GM23338 (cell line): ENCODE results near the gene PTGER2. TPM values are rescaled to one million over a fixed set of nuclear protein-coding genes. Genes with fewer than 3 reads are reported as not detected.

Experiments
- ATAC-seq: fragments of 200-7000 bp; cut with Tn5 transposase; 3 replicates; pipeline ENCODE4 v1.9.1; 2020
- DNase-seq: peaks from one replicate; pipeline ENCODE4 v3.0.0-alpha.2; 2015; ENCODE audit warnings: low spot score
- H2AFZ ChIP-seq: fragments of 200-600 bp; sonication (generic); 2 replicates; pipeline ENCODE4 v1.8.0; 2016; ENCODE audit warnings: antibody characterized with exemption, mild to moderate bottlenecking, moderate library complexity
- H3F3A ChIP-seq: fragments of 200-600 bp; sonication (generic); replicated peaks from 2 replicates; pipeline ENCODE4 v1.8.0; 2017; ENCODE audit warnings: antibody characterized with exemption, mixed run types, low read depth
- H3K27ac ChIP-seq: fragments of 200-600 bp; sonication (generic); 2 replicates; pipeline ENCODE4 v1.6.1; 2016; ENCODE audit warnings: low read depth
- H3K27me3 ChIP-seq: fragments of 200-600 bp; sonication (generic); 2 replicates; pipeline ENCODE4 v1.8.0; 2016; ENCODE audit warnings: mild to moderate bottlenecking, mixed run types, moderate library complexity; ENCODE audit not compliant: insufficient read depth
- H3K36me3 ChIP-seq: fragments of 200-600 bp; sonication (generic); 2 replicates; pipeline ENCODE4 v1.8.0; 2016; ENCODE audit warnings: mild to moderate bottlenecking; ENCODE audit not compliant: insufficient read depth
- H3K4me1 ChIP-seq: fragments of 200-600 bp; sonication (generic); 2 replicates; pipeline ENCODE4 v1.8.0; 2016; ENCODE audit warnings: mild to moderate bottlenecking, moderate library complexity; ENCODE audit not compliant: insufficient read depth
- H3K4me2 ChIP-seq: fragments of 200-600 bp; sonication (generic); 2 replicates; pipeline ENCODE4 v1.7.1; 2017; ENCODE audit warnings: mixed run types
- H3K4me3 ChIP-seq: fragments of 200-600 bp; sonication (generic); 2 replicates; pipeline ENCODE4 v1.6.1; 2016; ENCODE audit warnings: mixed run types
- H3K79me2 ChIP-seq: fragments of 200-600 bp; sonication (generic); replicated peaks from 2 replicates; pipeline ENCODE4 v1.8.0; 2017; ENCODE audit warnings: mild to moderate bottlenecking; ENCODE audit not compliant: insufficient read depth
- H3K9me2 ChIP-seq: fragments of 200-600 bp; sonication (generic); 2 replicates; pipeline ENCODE4 v1.8.0; 2017; ENCODE audit not compliant: insufficient read depth
- H4K20me1 ChIP-seq: fragments of 200-600 bp; sonication (generic); replicated peaks from 2 replicates; pipeline ENCODE4 v1.8.0; 2017; ENCODE audit warnings: mild to moderate bottlenecking; ENCODE audit not compliant: insufficient read depth
- H3K27ac Mint-ChIP-seq: 2 replicates; pipeline ENCODE4 v1.8.0; 2020; ENCODE audit warnings: inconsistent platforms, mild to moderate bottlenecking, moderate library complexity, mixed read lengths
- H3K27me3 Mint-ChIP-seq: 3 replicates; pipeline ENCODE4 v1.8.0; 2022; ENCODE audit warnings: low read depth, mild to moderate bottlenecking, moderate library complexity, mixed read lengths, inconsistent platforms; ENCODE audit not compliant: insufficient read depth, poor library complexity
- H3K36me3 Mint-ChIP-seq: 3 replicates; pipeline ENCODE4 v1.8.0; 2021; ENCODE audit warnings: low read depth, mild to moderate bottlenecking, inconsistent platforms, moderate library complexity, mixed read lengths
- H3K4me1 Mint-ChIP-seq: 3 replicates; pipeline ENCODE4 v1.8.0; 2020; ENCODE audit warnings: mild to moderate bottlenecking, inconsistent platforms, mixed read lengths
- H3K4me3 Mint-ChIP-seq: 3 replicates; pipeline ENCODE4 v1.8.0; 2021; ENCODE audit warnings: moderate library complexity, mild to moderate bottlenecking, inconsistent platforms, mixed read lengths
- H3K9me3 Mint-ChIP-seq: 3 replicates; pipeline ENCODE4 v1.8.0; 2020; ENCODE audit warnings: moderate library complexity, mild to moderate bottlenecking, inconsistent platforms, mixed read lengths
- CREB1 ChIP-seq: fragments of 250-450 bp; sonication (Bioruptor Pico); IDR thresholded peaks from 2 replicates; pipeline ENCODE4 v1.5.0; 2020; ENCODE audit warnings: low read depth, mild to moderate bottlenecking, moderate library complexity
- EZH2 ChIP-seq: fragments of 200-600 bp; sonication (generic); IDR thresholded peaks from one replicate; pipeline ENCODE4 v1.8.0; 2017; ENCODE audit warnings: antibody characterized with exemption, mild to moderate bottlenecking, low read depth; ENCODE audit not compliant: unreplicated experiment
- EZH2phosphoT487 ChIP-seq: fragments of 200-600 bp; sonication (generic); IDR thresholded peaks from one replicate; pipeline ENCODE4 v1.8.1; 2018; ENCODE audit warnings: antibody characterized with exemption; ENCODE audit not compliant: unreplicated experiment
- JUNB ChIP-seq: IDR thresholded peaks from one replicate; pipeline ENCODE4 v1.6.1; 2016; ENCODE audit warnings: antibody characterized with exemption; ENCODE audit not compliant: unreplicated experiment
- NANOG ChIP-seq: IDR thresholded peaks from 2 replicates; pipeline ENCODE4 v1.6.1; 2016; ENCODE audit warnings: antibody characterized with exemption, borderline replicate concordance
- POLR2AphosphoS5 ChIP-seq: IDR thresholded peaks from 2 replicates; pipeline ENCODE4 v1.6.1; 2016; ENCODE audit warnings: antibody characterized with exemption, low read depth
- REST ChIP-seq: IDR thresholded peaks from one replicate; pipeline ENCODE4 v1.6.1; 2018; ENCODE audit warnings: antibody characterized with exemption; ENCODE audit not compliant: unreplicated experiment
- STAT1 ChIP-seq: IDR thresholded peaks from one replicate; pipeline ENCODE4 v1.6.1; 2016; ENCODE audit warnings: antibody characterized with exemption; ENCODE audit not compliant: unreplicated experiment
- ZNF114 ChIP-seq: fragments of 250-450 bp; sonication (Bioruptor Pico); IDR thresholded peaks from 2 replicates; pipeline ENCODE4 v1.5.0; 2020; ENCODE audit warnings: mild to moderate bottlenecking, moderate library complexity
- ZNF331 ChIP-seq: fragments of 250-450 bp; sonication (Bioruptor Pico); IDR thresholded peaks from 2 replicates; pipeline ENCODE4 v1.5.0; 2020; ENCODE audit warnings: low read depth, mild to moderate bottlenecking, moderate library complexity
- polyA plus RNA-seq: library from polyadenylated mRNA; unstranded; fragments of >200 nt; fragmentation: Nextera tagmentation; extraction: Ambion mirVana; gene quantifications from 2 replicates; pipeline ENCODE4 v1.2.1, GENCODE V29; 2016
- total RNA-seq: library from RNA; depleted of rRNA; stranded (reverse); fragments of >200 nt; shearing (Covaris generic); gene quantifications from 2 replicates; pipeline ENCODE4 v1.2.3, GENCODE V29; 2014
- TF ChIP-seq, protein P1 (sequence below), 2 experiments: fragments of 200-600 bp in 1 of 2; sonication (generic) in 1 of 2; conservative IDR thresholded peaks; 2 replicates each; pipeline versions ENCODE4 v1.5.1 to v1.6.1; 2016 to 2017; ENCODE audit warnings: antibody characterized with exemption in 2 of 2, low read depth in 2 of 2, mild to moderate bottlenecking in 2 of 2, moderate library complexity in 1 of 2
- TF ChIP-seq, protein P2 (sequence below): IDR thresholded peaks from 2 replicates; pipeline ENCODE4 v1.6.1; 2016; ENCODE audit warnings: antibody characterized with exemption
- TF ChIP-seq, protein P3 (sequence below): fragments of 250-450 bp; sonication (Bioruptor Pico); IDR thresholded peaks from 2 replicates; pipeline ENCODE4 v1.5.0; 2020; ENCODE audit warnings: mild to moderate bottlenecking, moderate library complexity

PTGER2 gene
- total and polyA plus RNA-seq, 2 experiments from 2014 or later: 1.3 TPM

DNA sequence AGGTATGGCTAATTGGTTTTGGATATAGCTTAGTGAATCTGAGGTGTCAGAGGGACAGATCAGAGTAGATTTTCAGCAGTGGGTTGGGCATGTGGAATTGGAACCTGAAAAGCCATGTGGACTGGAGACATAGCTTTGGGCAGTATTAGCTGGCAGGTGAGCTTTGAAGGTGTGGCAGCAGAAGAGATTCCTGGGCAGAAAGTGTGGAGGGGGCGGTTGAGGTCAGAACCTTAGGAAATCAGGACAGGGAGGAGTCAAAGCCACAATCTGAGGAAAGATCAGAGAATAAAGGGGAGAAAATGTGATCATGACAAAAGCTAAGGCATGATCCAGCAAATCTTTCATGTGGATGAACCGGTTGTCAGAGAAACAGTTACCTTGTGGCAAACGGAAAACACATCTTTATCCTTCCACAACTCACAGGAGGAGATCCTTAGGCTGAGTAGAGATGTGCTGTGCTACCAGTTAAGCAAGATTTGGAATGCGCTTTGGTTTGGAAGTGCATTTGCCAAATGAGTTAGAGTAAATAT lies 56.4 kb downstream of the PTGER2 start:
- peak overlapping the region; percentile 53; the same call in 1 of the 2 replicates for H2AFZ ChIP-seq
- peaks cover 6% of the 10 kb centered on the region; the same call in 1 of the 2 replicates for H3K4me1 ChIP-seq
- H3K4me3 ChIP-seq: no peak overlapping the region
- H4K20me1 ChIP-seq: no peaks in the 10 kb centered on the region; the same call in 1 of the 2 replicates
- no peaks in the 10 kb centered on the region for H3K79me2 ChIP-seq
- DNase-seq: no peak
- H3K36me3 Mint-ChIP-seq: no peaks in the 10 kb centered on the region
- peaks cover 21% of the 10 kb centered on the region for H3K9me2 ChIP-seq
- H3F3A ChIP-seq: no peaks in the 10 kb centered on the region
- no peaks in the 10 kb centered on the region for H3K27me3 Mint-ChIP-seq
- ATAC-seq: no peak
- H3K4me2 ChIP-seq: no peak overlapping the region
- H3K9me3 Mint-ChIP-seq: peaks cover 5% of the 10 kb centered on the region; the same call in 1 of the 3 replicates
- H3K4me3 Mint-ChIP-seq: no peak overlapping the region
- H3K27ac Mint-ChIP-seq: no peak overlapping the region
- TF ChIP-seq ZNF331 (CRISPR knock-in tag): no peak
- no peak for TF ChIP-seq EZH2
- TF ChIP-seq CREB1 (CRISPR knock-in tag): no peak
- TF ChIP-seq, protein P1, sequence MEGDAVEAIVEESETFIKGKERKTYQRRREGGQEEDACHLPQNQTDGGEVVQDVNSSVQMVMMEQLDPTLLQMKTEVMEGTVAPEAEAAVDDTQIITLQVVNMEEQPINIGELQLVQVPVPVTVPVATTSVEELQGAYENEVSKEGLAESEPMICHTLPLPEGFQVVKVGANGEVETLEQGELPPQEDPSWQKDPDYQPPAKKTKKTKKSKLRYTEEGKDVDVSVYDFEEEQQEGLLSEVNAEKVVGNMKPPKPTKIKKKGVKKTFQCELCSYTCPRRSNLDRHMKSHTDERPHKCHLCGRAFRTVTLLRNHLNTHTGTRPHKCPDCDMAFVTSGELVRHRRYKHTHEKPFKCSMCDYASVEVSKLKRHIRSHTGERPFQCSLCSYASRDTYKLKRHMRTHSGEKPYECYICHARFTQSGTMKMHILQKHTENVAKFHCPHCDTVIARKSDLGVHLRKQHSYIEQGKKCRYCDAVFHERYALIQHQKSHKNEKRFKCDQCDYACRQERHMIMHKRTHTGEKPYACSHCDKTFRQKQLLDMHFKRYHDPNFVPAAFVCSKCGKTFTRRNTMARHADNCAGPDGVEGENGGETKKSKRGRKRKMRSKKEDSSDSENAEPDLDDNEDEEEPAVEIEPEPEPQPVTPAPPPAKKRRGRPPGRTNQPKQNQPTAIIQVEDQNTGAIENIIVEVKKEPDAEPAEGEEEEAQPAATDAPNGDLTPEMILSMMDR (conservative IDR thresholded peaks at IDR 0.05; ENCODE audit: low read depth in 2 of 2): no peak
- TF ChIP-seq, protein P2, sequence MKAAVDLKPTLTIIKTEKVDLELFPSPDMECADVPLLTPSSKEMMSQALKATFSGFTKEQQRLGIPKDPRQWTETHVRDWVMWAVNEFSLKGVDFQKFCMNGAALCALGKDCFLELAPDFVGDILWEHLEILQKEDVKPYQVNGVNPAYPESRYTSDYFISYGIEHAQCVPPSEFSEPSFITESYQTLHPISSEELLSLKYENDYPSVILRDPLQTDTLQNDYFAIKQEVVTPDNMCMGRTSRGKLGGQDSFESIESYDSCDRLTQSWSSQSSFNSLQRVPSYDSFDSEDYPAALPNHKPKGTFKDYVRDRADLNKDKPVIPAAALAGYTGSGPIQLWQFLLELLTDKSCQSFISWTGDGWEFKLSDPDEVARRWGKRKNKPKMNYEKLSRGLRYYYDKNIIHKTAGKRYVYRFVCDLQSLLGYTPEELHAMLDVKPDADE: no peak
- TF ChIP-seq STAT1: no peak
- no peak for TF ChIP-seq ZNF114 (CRISPR knock-in tag)
- TF ChIP-seq, protein P3, sequence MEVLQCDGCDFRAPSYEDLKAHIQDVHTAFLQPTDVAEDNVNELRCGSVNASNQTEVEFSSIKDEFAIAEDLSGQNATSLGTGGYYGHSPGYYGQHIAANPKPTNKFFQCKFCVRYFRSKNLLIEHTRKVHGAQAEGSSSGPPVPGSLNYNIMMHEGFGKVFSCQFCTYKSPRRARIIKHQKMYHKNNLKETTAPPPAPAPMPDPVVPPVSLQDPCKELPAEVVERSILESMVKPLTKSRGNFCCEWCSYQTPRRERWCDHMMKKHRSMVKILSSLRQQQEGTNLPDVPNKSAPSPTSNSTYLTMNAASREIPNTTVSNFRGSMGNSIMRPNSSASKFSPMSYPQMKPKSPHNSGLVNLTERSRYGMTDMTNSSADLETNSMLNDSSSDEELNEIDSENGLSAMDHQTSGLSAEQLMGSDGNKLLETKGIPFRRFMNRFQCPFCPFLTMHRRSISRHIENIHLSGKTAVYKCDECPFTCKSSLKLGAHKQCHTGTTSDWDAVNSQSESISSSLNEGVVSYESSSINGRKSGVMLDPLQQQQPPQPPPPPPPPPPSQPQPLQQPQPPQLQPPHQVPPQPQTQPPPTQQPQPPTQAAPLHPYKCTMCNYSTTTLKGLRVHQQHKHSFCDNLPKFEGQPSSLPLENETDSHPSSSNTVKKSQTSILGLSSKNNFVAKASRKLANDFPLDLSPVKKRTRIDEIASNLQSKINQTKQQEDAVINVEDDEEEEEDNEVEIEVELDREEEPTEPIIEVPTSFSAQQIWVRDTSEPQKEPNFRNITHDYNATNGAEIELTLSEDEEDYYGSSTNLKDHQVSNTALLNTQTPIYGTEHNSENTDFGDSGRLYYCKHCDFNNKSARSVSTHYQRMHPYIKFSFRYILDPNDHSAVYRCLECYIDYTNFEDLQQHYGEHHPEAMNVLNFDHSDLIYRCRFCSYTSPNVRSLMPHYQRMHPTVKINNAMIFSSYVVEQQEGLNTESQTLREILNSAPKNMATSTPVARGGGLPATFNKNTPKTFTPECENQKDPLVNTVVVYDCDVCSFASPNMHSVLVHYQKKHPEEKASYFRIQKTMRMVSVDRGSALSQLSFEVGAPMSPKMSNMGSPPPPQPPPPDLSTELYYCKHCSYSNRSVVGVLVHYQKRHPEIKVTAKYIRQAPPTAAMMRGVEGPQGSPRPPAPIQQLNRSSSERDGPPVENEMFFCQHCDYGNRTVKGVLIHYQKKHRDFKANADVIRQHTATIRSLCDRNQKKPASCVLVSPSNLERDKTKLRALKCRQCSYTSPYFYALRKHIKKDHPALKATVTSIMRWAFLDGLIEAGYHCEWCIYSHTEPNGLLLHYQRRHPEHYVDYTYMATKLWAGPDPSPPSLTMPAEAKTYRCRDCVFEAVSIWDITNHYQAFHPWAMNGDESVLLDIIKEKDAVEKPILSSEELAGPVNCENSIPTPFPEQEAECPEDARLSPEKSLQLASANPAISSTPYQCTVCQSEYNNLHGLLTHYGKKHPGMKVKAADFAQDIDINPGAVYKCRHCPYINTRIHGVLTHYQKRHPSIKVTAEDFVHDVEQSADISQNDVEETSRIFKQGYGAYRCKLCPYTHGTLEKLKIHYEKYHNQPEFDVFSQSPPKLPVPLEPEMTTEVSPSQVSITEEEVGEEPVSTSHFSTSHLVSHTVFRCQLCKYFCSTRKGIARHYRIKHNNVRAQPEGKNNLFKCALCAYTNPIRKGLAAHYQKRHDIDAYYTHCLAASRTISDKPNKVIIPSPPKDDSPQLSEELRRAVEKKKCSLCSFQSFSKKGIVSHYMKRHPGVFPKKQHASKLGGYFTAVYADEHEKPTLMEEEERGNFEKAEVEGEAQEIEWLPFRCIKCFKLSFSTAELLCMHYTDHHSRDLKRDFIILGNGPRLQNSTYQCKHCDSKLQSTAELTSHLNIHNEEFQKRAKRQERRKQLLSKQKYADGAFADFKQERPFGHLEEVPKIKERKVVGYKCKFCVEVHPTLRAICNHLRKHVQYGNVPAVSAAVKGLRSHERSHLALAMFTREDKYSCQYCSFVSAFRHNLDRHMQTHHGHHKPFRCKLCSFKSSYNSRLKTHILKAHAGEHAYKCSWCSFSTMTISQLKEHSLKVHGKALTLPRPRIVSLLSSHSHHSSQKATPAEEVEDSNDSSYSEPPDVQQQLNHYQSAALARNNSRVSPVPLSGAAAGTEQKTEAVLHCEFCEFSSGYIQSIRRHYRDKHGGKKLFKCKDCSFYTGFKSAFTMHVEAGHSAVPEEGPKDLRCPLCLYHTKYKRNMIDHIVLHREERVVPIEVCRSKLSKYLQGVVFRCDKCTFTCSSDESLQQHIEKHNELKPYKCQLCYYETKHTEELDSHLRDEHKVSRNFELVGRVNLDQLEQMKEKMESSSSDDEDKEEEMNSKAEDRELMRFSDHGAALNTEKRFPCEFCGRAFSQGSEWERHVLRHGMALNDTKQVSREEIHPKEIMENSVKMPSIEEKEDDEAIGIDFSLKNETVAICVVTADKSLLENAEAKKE: no peak
- no peak for TF ChIP-seq NANOG
- TF ChIP-seq JUNB: no peak
- no peak for TF ChIP-seq REST
- no peak for TF ChIP-seq EZH2phosphoT487
- TF ChIP-seq POLR2AphosphoS5: no peak
- no peak overlapping the region for H3K27ac ChIP-seq
- H3K4me1 Mint-ChIP-seq: no peaks in the 10 kb centered on the region
- H3K27me3 ChIP-seq: no peaks in the 10 kb centered on the region
- no peaks in the 10 kb centered on the region for H3K36me3 ChIP-seq
